ENCODE measurements around the gene ODF2. TPM values are rescaled to one million over a fixed set of nuclear protein-coding genes. Genes with fewer than 3 reads are reported as not detected.

Gene ODF2
- total and polyA plus RNA-seq, 10 of the 15 experiments (the other 5 are each of a cell fraction or from before 2014, with no cell fraction given) = 8.7 to 65.1 (median 38.5) TPM

GRCh38 chr9:128435611-128436010 lies 20.2 kb upstream of the ODF2 start (continued):
- no peak for TF ChIP-seq RELB (IDR thresholded peaks at IDR 0.05; ENCODE audit: low read depth)
- no peak for TF ChIP-seq KLF5 (IDR thresholded peaks at IDR 0.05; ENCODE audit: partially characterized antibody)
- no peak for TF ChIP-seq IRF3 (IDR thresholded peaks at IDR 0.05)
- TF ChIP-seq CREM (IDR thresholded peaks at IDR 0.05; ENCODE audit: low read depth) = no peak
- no peak for TF ChIP-seq IKZF2 (IDR thresholded peaks at IDR 0.05)
- TF ChIP-seq ZZZ3 (IDR thresholded peaks at IDR 0.05; ENCODE audit: control insufficient read depth, insufficient read length, low read depth) = no peak
- no peak for TF ChIP-seq NFIC (IDR thresholded peaks at IDR 0.05; ENCODE audit: low read depth, low read length)
- TF ChIP-seq NRF1 (conservative IDR thresholded peaks at IDR 0.05; ENCODE audit: low read depth, low read length) = no peak

GRCh38 chr9:128438343-128439109 lies 17.3 kb upstream of the ODF2 start:
- no peaks in the 10 kb centered on the region for H3K4me1 ChIP-seq (ENCODE audit: control insufficient read depth, insufficient read depth, low read length)
- no peaks in the 10 kb centered on the region for H4K20me1 ChIP-seq (ENCODE audit: control insufficient read depth, insufficient read depth)
- no peaks in the 10 kb centered on the region for H3K27me3 ChIP-seq (replicated peaks in 1 of 2; ENCODE audit: control insufficient read depth in 2 of 2, insufficient read depth in 2 of 2, low read length in 1 of 2)
- H3K79me2 ChIP-seq (ENCODE audit: control insufficient read depth, insufficient read depth, low read length) = no peaks in the 10 kb centered on the region
- ChIA-PET POLR2A (interaction anchor here (0.5 kb wide), 1 partner anchor 339 kb away, joined by 3 read pairs; no protein-coding TSS in a partner anchor), RAD21 (ENCODE audit: unreplicated experiment) (interaction anchor here (1.0 to 3.3 kb wide), 4 partner anchors 18 to 286 kb away, joined by 3 to 16 read pairs (median 6); partner anchors contain the start of genes CERCAM and ZDHHC12), CTCF (interaction anchor here (0.6 to 2.3 kb wide), 41 partner anchors 9 to 855 kb away, joined by 3 to 13 read pairs (median 4); partner anchors contain the start of genes CERCAM, ENDOG, ODF2 and SPTAN1), SMC1A (ENCODE audit: uncharacterized antibody, unreplicated experiment) (interaction anchor here (0.8 to 1.2 kb wide), 6 partner anchors 18 to 381 kb away, joined by 3 to 5 read pairs (median 3); no protein-coding TSS in a partner anchor)
- no TSS peak for BruUV-seq (replicated peaks)
- H3K9ac ChIP-seq (ENCODE audit: control insufficient read depth, insufficient read depth, low read length) = no peak overlapping the region
- peak overlapping the region; percentile 67 for H2AFZ ChIP-seq (ENCODE audit: control insufficient read depth, low read depth, low read length)
- FAIRE-seq (no peak), ATAC-seq (peak; percentile 99), DNase-seq (ENCODE audit: low read depth, low spot score) (no peak)
- H3K27ac ChIP-seq (ENCODE audit: control insufficient read depth, insufficient read depth) = no peak overlapping the region
- no peak overlapping the region for H3K4me3 ChIP-seq
- H3K36me3 ChIP-seq (ENCODE audit: control insufficient read depth in 2 of 2, insufficient read depth in 2 of 2, low read length in 1 of 2) = no peaks in the 10 kb centered on the region
- intact Hi-C loops (cut with micrococcal nuclease; ENCODE audit: unreplicated experiment) (no loop called here), in situ Hi-C loops (cut with MboI) (no loop called here)
- H3K9me3 ChIP-seq (replicated peaks; ENCODE audit: control insufficient read depth, insufficient read depth, low read length) = no peaks in the 10 kb centered on the region
- WGBS (ENCODE audit: insufficient coverage, insufficient replicate concordance, low lambda C conversion rate, missing lambda C conversion rate) = 32% methylated on average over 12 of the region's 12 CpGs
- no peak overlapping the region for H3K4me2 ChIP-seq (ENCODE audit: control insufficient read depth, insufficient read depth)
- TF ChIP-seq IRF4 (IDR thresholded peaks at IDR 0.05; ENCODE audit: low read depth, low read length) (0 out of 2 replicates have a peak, but pooled peaks have one; percentile 14), E4F1 (IDR thresholded peaks at IDR 0.05; ENCODE audit: borderline replicate concordance, partially characterized antibody) (no peak), MYC (IDR thresholded peaks at IDR 0.05; ENCODE audit: insufficient read depth, insufficient read length, insufficient replicate concordance, low read length, severe bottlenecking) (no peak), ESRRA (IDR thresholded peaks at IDR 0.05; ENCODE audit: low read length) (no peak), SPI1 (IDR thresholded peaks at IDR 0.05; ENCODE audit: borderline replicate concordance, insufficient read depth, low read depth, low read length) (peak; percentile 48; the same call in 1 of the 2 replicates), IKZF1 (conservative IDR thresholded peaks at IDR 0.05) (peak; percentile 62), HDGF (IDR thresholded peaks at IDR 0.05) (peak; percentile 65; the same call in 1 of the 2 replicates), SIX5 (IDR thresholded peaks at IDR 0.05; ENCODE audit: low read depth, low read length, severe bottlenecking) (no peak), YY1 (IDR thresholded peaks at IDR 0.05; ENCODE audit: low read depth, low read length) (peak; percentile 52; the same call in 1 of the 2 replicates), SMAD5 (IDR thresholded peaks at IDR 0.05; ENCODE audit: low read depth) (no peak)
